Measurements from ENCODE around the gene RAB21.

DNA sequence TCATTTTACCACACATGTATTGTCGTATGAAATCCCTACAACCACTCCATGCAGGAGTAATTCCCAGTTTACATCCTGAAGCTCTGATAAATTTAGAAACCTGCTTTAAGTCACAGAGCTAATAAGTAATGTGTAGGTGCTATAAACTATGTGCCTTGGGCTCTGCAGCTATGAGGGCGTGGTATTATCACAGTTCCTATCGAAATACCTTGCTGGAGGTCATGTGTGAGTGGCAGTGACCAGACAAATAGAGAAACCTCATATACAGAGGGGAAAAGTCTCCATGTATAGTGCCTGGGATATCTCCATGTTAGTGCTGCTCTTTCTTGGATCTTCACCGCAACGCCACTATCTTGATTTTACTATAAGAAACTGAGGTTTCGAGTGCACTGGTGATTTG lies 84.0 kb downstream of the RAB21 start:
- TF ChIP-seq GATA3 (IDR thresholded peaks at IDR 0.05; ENCODE audit: low read depth, low read length), result no peak
- TF ChIP-seq GATA2 (IDR thresholded peaks at IDR 0.05; ENCODE audit: low read depth, low read length), result no peak

All from SH-SY5Y (cell line).